ENCODE results near the gene NAA60. TPM values are rescaled to one million over a fixed set of nuclear protein-coding genes. Genes with fewer than 3 reads are reported as not detected.
A peak's percentile ranks its signal among the peaks of the same experiment; 100 is the strongest.

NAA60 gene
- total and polyA plus RNA-seq, 9 of the 15 experiments (the other 6 are each of a cell fraction or from before 2014, with no cell fraction given) = 2.1 to 49.4 (median 10.3) TPM

DNA sequence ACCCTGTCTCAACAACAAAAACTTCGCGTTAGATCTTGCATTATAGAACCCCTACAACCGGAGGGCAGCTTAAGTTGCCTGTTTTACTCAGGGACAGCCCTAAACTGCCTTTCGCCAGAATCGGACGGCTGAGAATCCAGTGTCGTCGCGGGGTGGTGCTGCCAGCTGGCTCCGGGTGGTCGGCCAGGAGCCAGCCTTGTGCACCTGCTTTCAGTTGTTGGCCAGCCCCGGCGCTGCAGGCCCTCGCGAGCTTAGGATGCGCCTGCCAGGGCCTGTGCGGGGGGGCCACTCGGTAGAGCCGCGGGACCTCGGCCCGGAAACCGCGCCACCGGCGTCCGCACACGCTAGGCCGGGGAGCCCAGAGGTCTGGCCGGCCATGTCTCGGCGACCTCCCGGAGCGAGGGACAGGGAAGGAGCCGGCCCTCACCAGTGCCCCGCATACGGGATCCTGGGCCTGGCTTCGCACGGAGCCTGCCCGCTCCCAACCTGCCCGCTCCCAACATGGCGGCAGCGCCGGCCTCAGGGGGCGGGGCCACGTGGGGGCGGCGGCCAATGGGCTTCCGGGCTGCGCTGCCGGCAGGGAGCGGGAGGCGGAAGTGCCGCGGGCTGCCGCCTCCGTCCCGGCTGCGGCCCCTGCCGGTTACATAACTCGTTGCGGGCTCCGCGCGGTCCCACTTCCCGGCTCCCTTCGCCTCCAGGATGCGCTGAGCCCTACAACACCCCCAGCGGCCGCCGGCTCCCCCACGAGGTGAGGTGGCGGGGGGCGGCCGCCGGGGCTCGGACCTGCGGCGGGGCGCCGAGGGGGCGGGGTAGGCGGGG, 14.2 kb downstream of the NAA60 start (continued):
- TF ChIP-seq, protein P1, sequence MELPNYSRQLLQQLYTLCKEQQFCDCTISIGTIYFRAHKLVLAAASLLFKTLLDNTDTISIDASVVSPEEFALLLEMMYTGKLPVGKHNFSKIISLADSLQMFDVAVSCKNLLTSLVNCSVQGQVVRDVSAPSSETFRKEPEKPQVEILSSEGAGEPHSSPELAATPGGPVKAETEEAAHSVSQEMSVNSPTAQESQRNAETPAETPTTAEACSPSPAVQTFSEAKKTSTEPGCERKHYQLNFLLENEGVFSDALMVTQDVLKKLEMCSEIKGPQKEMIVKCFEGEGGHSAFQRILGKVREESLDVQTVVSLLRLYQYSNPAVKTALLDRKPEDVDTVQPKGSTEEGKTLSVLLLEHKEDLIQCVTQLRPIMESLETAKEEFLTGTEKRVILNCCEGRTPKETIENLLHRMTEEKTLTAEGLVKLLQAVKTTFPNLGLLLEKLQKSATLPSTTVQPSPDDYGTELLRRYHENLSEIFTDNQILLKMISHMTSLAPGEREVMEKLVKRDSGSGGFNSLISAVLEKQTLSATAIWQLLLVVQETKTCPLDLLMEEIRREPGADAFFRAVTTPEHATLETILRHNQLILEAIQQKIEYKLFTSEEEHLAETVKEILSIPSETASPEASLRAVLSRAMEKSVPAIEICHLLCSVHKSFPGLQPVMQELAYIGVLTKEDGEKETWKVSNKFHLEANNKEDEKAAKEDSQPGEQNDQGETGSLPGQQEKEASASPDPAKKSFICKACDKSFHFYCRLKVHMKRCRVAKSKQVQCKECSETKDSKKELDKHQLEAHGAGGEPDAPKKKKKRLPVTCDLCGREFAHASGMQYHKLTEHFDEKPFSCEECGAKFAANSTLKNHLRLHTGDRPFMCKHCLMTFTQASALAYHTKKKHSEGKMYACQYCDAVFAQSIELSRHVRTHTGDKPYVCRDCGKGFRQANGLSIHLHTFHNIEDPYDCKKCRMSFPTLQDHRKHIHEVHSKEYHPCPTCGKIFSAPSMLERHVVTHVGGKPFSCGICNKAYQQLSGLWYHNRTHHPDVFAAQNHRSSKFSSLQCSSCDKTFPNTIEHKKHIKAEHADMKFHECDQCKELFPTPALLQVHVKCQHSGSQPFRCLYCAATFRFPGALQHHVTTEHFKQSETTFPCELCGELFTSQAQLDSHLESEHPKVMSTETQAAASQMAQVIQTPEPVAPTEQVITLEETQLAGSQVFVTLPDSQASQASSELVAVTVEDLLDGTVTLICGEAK (IDR thresholded peaks at IDR 0.05) = peak; percentile 89
- TF ChIP-seq, protein P1 (CRISPR knock-in tag; IDR thresholded peaks at IDR 0.05) = no peak
- TF ChIP-seq ZFP36 (IDR thresholded peaks at IDR 0.05; ENCODE audit: low read depth, low read length, partially characterized antibody) (no peak), HNRNPL (IDR thresholded peaks at IDR 0.05; ENCODE audit: low read depth, low read length) (peak; percentile 75; the same call in 1 of the 2 replicates), TCF7 (IDR thresholded peaks at IDR 0.05; ENCODE audit: borderline replicate concordance) (no peak), ZNF668 (CRISPR knock-in tag; IDR thresholded peaks at IDR 0.05) (no peak), LARP7 (IDR thresholded peaks at IDR 0.05) (no peak), ZNF280B (CRISPR knock-in tag; IDR thresholded peaks at IDR 0.05) (no peak), ZNF830 (CRISPR knock-in tag; IDR thresholded peaks at IDR 0.05) (0 out of 2 replicates have a peak, but pooled peaks have one; percentile 60), NFATC3 (IDR thresholded peaks at IDR 0.05) (no peak), CAMTA2 (CRISPR knock-in tag; conservative IDR thresholded peaks at IDR 0.05) (no peak), ZKSCAN3 (CRISPR knock-in tag; IDR thresholded peaks at IDR 0.05) (no peak), DNMT1 (IDR thresholded peaks at IDR 0.05) (no peak), CSDE1 (IDR thresholded peaks at IDR 0.05) (no peak)
- TF ChIP-seq, protein P2, sequence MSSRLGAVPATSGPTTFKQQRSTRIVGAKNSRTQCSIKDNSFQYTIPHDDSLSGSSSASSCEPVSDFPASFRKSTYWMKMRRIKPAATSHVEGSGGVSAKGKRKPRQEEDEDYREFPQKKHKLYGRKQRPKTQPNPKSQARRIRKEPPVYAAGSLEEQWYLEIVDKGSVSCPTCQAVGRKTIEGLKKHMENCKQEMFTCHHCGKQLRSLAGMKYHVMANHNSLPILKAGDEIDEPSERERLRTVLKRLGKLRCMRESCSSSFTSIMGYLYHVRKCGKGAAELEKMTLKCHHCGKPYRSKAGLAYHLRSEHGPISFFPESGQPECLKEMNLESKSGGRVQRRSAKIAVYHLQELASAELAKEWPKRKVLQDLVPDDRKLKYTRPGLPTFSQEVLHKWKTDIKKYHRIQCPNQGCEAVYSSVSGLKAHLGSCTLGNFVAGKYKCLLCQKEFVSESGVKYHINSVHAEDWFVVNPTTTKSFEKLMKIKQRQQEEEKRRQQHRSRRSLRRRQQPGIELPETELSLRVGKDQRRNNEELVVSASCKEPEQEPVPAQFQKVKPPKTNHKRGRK (tag; IDR thresholded peaks at IDR 0.05) = no peak
